Type B pancreatic cell (in vitro differentiated cells): ENCODE data around the gene RRP36. TPM values are rescaled to one million over a fixed set of nuclear protein-coding genes. Genes with fewer than 3 reads are reported as not detected.

Source experiments
- DNase-seq: peaks from one replicate; pipeline ENCODE4 v3.0.0; 2021; ENCODE audit warnings: mixed read lengths; ENCODE audit not compliant: unreplicated experiment; ENCODE audit errors: extremely low spot score
- H3K27ac Mint-ChIP-seq: 2 replicates; pipeline ENCODE4 v1.8.0; 2021; ENCODE audit warnings: mild to moderate bottlenecking, mixed read lengths
- H3K27me3 Mint-ChIP-seq: 2 replicates; pipeline ENCODE4 v1.8.0; 2021; ENCODE audit warnings: mixed read lengths
- H3K36me3 Mint-ChIP-seq: 2 replicates; pipeline ENCODE4 v1.8.0; 2021; ENCODE audit warnings: mixed read lengths
- H3K4me1 Mint-ChIP-seq: one replicate; pipeline ENCODE4 v1.8.0; 2021; ENCODE audit warnings: mixed read lengths; ENCODE audit not compliant: unreplicated experiment
- H3K4me3 Mint-ChIP-seq: 2 replicates; pipeline ENCODE4 v1.8.0; 2021; ENCODE audit warnings: mild to moderate bottlenecking, mixed read lengths
- H3K9me3 Mint-ChIP-seq: 2 replicates; pipeline ENCODE4 v1.8.0; 2021; ENCODE audit warnings: mixed read lengths
- total RNA-seq: library from RNA; stranded (reverse); gene quantifications from 2 replicates; pipeline ENCODE4 v1.2.1, GENCODE V29; 2021; ENCODE audit warnings: low replicate concordance
- TF ChIP-seq, protein P1 (sequence below): fragments of 200-600 bp; sonication (generic); conservative IDR thresholded peaks from 2 replicates; pipeline ENCODE4 v1.5.0; 2021; ENCODE audit warnings: antibody characterized with exemption, mild to moderate bottlenecking

Gene RRP36
- total RNA-seq, 1 donor from 2014 or later, result 56.7 TPM

DNA sequence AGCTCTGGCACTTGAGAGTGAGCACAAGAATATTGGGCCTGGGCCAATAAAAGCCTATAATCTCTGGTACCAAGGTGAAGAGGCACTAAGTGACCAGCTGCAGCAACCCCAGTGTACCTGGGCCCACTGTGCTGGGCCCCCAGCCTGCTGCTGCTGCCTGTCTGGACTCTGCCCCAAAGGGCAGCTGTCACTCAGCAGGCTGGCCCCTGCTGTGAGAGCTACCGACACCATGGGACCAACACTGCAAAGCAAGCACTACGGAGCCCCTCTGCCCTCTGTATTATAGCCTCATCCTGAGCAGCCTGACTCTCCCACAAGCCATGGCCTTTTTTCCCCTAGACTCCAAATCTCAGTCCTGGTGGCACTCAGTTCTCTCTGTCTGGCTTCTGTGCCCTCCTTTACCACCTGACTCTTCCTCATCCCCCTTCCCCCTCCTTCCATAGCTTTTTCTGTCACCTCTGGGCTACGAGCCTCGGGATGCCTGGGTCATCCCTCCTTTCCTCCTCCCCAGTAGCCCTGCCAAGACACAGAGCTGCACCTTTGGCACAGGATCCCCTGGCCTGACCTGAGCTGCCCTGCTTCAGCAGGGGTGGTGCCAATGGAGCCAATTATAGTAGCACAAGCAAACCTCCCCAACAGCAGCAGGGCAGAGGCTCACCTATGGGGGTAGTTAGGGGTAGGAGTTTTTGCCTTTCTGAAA is 14.2 kb downstream of the RRP36 start:
- Mint-ChIP-seq H3K27ac (peak overlapping the region; percentile 23), H3K9me3 (no peaks in the 10 kb centered on the region), H3K27me3 (no peaks in the 10 kb centered on the region), H3K4me3 (no peak overlapping the region), H3K4me1 (no peaks in the 10 kb centered on the region), H3K36me3 (peaks cover 24% of the 10 kb centered on the region)
- TF ChIP-seq, protein P1, sequence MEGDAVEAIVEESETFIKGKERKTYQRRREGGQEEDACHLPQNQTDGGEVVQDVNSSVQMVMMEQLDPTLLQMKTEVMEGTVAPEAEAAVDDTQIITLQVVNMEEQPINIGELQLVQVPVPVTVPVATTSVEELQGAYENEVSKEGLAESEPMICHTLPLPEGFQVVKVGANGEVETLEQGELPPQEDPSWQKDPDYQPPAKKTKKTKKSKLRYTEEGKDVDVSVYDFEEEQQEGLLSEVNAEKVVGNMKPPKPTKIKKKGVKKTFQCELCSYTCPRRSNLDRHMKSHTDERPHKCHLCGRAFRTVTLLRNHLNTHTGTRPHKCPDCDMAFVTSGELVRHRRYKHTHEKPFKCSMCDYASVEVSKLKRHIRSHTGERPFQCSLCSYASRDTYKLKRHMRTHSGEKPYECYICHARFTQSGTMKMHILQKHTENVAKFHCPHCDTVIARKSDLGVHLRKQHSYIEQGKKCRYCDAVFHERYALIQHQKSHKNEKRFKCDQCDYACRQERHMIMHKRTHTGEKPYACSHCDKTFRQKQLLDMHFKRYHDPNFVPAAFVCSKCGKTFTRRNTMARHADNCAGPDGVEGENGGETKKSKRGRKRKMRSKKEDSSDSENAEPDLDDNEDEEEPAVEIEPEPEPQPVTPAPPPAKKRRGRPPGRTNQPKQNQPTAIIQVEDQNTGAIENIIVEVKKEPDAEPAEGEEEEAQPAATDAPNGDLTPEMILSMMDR, result no peak
- no peak for DNase-seq

DNA sequence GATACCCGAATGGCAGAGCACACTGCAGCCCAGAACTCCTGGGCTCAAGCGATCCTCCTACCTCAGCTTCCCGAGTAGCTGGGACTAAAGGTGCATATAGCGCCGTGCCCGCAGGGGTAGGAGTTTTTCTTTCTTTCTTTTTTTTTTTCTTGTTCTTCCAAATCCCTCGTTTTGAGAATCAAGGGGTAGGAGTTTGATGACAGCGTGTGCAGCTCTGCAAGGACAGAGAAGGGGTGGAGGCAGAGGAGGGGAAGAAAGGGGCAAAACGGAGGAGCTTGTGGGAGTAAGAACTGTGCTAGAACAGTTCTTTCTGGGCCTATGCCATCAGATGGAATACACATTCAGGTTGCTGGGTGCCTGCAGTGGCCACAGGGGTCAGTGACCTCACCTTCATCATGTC is 15.3 kb downstream of the RRP36 start:
- H3K9me3 Mint-ChIP-seq, result no peaks in the 10 kb centered on the region
- H3K4me3 Mint-ChIP-seq, result no peak overlapping the region
- H3K27ac Mint-ChIP-seq, result no peak overlapping the region
- no peaks in the 10 kb centered on the region for H3K27me3 Mint-ChIP-seq
- no peak for DNase-seq
- no peaks in the 10 kb centered on the region for H3K4me1 Mint-ChIP-seq
- TF ChIP-seq, protein P1, result no peak
- peaks cover 21% of the 10 kb centered on the region for H3K36me3 Mint-ChIP-seq

DNA sequence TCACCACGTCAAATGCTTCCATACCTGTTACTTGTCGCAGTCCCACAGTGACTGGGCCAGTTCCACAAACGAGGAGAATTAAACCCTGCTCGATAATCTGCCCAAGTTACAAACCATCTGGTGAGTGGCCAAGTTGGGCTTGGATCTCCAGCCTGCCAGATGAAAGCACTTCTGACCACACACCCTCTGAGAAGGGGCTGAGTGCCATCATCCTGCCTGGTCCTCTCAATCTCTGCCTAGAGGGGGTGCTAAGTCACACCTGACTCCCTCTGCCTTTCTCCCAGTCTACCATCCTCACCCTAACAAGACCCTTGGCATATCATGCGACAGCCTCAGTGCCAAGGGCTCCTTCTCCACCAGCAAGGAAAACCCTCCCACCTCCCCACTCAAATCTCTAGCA is 15.8 kb downstream of the RRP36 start:
- Mint-ChIP-seq H3K9me3 (no peaks in the 10 kb centered on the region), H3K36me3 (peaks cover 18% of the 10 kb centered on the region), H3K4me1 (no peaks in the 10 kb centered on the region), H3K4me3 (no peak overlapping the region), H3K27me3 (no peaks in the 10 kb centered on the region), H3K27ac (no peak overlapping the region)
- TF ChIP-seq, protein P1, result no peak
- DNase-seq, result no peak

DNA sequence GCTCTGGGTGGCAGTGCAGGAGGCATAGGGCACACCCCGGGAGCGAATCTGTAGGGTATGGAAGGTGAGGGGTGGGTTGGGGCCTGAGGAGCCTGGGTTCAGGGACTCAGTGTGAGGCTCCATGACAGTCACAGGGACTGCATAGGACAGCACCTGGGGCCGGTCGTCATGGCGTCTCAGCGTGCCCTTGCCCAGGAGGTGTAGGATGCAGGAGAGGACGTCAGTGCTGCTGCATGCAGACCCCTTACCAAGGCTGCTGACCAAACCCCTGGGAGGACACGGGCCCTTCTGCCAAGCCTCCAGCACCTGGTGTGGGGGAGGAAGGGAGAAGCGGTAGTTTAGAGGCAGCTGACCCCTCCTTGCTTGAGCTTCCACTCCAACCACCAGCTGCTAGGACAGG is 16.3 kb downstream of the RRP36 start:
- Mint-ChIP-seq H3K27ac (no peak overlapping the region), H3K27me3 (no peaks in the 10 kb centered on the region), H3K4me1 (no peaks in the 10 kb centered on the region), H3K36me3 (peaks cover 22% of the 10 kb centered on the region), H3K4me3 (no peak overlapping the region), H3K9me3 (no peaks in the 10 kb centered on the region)
- DNase-seq, result no peak
- TF ChIP-seq, protein P1, result no peak

DNA sequence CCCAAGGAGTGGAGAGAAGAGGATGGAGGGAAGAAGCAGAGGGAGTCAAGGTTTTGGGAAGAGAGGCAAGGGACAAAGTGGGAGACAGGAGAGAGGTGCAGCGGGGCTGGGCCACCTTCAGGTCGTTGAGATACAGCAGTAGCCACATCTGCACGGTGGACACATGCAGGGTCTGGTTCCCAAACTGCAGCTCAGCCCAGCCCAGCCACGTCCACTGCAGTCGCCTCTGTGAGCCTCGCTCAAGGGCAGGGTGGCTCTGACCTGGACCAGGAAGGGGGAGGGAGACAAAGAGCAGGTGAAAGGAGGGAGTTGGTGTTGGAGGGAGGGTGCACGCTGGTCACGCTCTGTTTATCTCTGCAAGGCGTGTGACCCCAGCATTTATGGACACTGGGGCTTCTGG is 17.3 kb downstream of the RRP36 start:
- DNase-seq, result no peak
- Mint-ChIP-seq H3K27me3 (no peaks in the 10 kb centered on the region), H3K27ac (no peak overlapping the region)

More for the DNA sequence above, 17.3 kb downstream of the RRP36 start:
- TF ChIP-seq, protein P1, result no peak
- Mint-ChIP-seq H3K4me1 (no peaks in the 10 kb centered on the region), H3K9me3 (no peaks in the 10 kb centered on the region), H3K36me3 (peaks cover 18% of the 10 kb centered on the region), H3K4me3 (no peak overlapping the region)
